H1 (cell line): ENCODE data around the gene CCDC196. TPM values are rescaled to one million over a fixed set of nuclear protein-coding genes. Genes with fewer than 3 reads are reported as not detected.

ENCODE experiments used
- CTCF ChIA-PET: fragments of 300-600 bp; sonication (Branson Sonifier 250); formaldehyde crosslinking; loops from one replicate; lab custom pipeline; 2021; ENCODE audit not compliant: partially characterized antibody; lab: Charles Lee
- POLR2A ChIA-PET: fragments of 300-600 bp; sonication (Branson Sonifier 250); formaldehyde crosslinking; loops from one replicate; lab custom pipeline; 2021; ENCODE audit warnings: inconsistent platforms; ENCODE audit not compliant: partially characterized antibody; lab: Charles Lee
- DNase-seq, 2 experiments: peaks; one replicate each; pipeline versions ENCODE4 v3.0.0 to v3.0.0-alpha.2; 2010 to 2022; ENCODE audit warnings: low spot score in 2 of 2, low read depth in 1 of 2, mixed read lengths in 1 of 2
- FAIRE-seq: peaks from 2 replicates; lab custom pipeline; 2011; peaks lifted over from hg19 to GRCh38; lab: Jason Lieb, UNC
- H2AFZ ChIP-seq: 2 replicates; pipeline ENCODE4 v1.8.1; 2012; ENCODE audit warnings: low read length, inconsistent platforms
- H2AK5ac ChIP-seq: 2 replicates; pipeline ENCODE4 v1.6.1; 2013; ENCODE audit warnings: low read depth, low read length
- H2BK120ac ChIP-seq: replicated peaks from 2 replicates; pipeline ENCODE3; 2013; ENCODE audit warnings: low read depth, low read length, inconsistent platforms
- H2BK12ac ChIP-seq: 2 replicates; pipeline ENCODE4 v1.6.1; 2013; ENCODE audit warnings: low read depth, low read length
- H2BK15ac ChIP-seq: 2 replicates; pipeline ENCODE4 v1.6.1; 2013; ENCODE audit warnings: low read length
- H2BK20ac ChIP-seq: 2 replicates; pipeline ENCODE4 v1.6.1; 2013; ENCODE audit warnings: low read length
- H2BK5ac ChIP-seq: 2 replicates; pipeline ENCODE4 v1.6.1; 2013; ENCODE audit warnings: low read depth, low read length
- H3K14ac ChIP-seq: 2 replicates; pipeline ENCODE4 v1.6.1; 2013; ENCODE audit warnings: inconsistent platforms; ENCODE audit not compliant: insufficient read length
- H3K18ac ChIP-seq: 2 replicates; pipeline ENCODE4 v1.6.1; 2013; ENCODE audit warnings: low read length; ENCODE audit errors: extremely low read depth
- H3K23ac ChIP-seq: 2 replicates; pipeline ENCODE4 v1.6.1; 2013; ENCODE audit warnings: inconsistent platforms; ENCODE audit not compliant: insufficient read length
- H3K23me2 ChIP-seq: 2 replicates; pipeline ENCODE4 v1.6.1; 2013; ENCODE audit warnings: low read depth, low read length
- H3K27ac ChIP-seq: 2 replicates; pipeline ENCODE4 v1.6.1; 2011; ENCODE audit warnings: low read depth, low read length, inconsistent platforms
- H3K27me3 ChIP-seq, 4 experiments: replicated peaks in 1 of 4; 1 replicate in 1 of 4; 2 replicates in 3 of 4; pipeline versions ENCODE4 v1.6.1 to v1.8.1; 2011 to 2013; ENCODE audit warnings: low read length in 3 of 4, mild to moderate bottlenecking in 3 of 4, inconsistent platforms in 2 of 4, mixed read lengths in 2 of 4, moderate library complexity in 1 of 4; ENCODE audit not compliant: control insufficient read depth in 3 of 4, insufficient read depth in 3 of 4; ENCODE audit errors: extremely low read depth in 1 of 4
- H3K36me3 ChIP-seq, 4 experiments: 2 replicates each; pipeline versions ENCODE4 v1.6.1 to v1.8.1; 2011 to 2013; ENCODE audit warnings: mild to moderate bottlenecking in 4 of 4, low read length in 3 of 4, moderate library complexity in 2 of 4, control low read depth in 1 of 4, inconsistent platforms in 1 of 4; ENCODE audit not compliant: insufficient read depth in 4 of 4, control insufficient read depth in 2 of 4
- H3K4ac ChIP-seq: replicated peaks from 2 replicates; pipeline ENCODE3; 2013; ENCODE audit warnings: low read length, low read depth, mixed read lengths, inconsistent platforms; ENCODE audit not compliant: insufficient read length
- H3K4me1 ChIP-seq, 4 experiments: replicated peaks in 1 of 4; 1 replicate in 1 of 4; 2 replicates in 3 of 4; pipeline versions ENCODE4 v1.6.1 to v1.8.1; 2011 to 2013; ENCODE audit warnings: low read length in 3 of 4, inconsistent platforms in 2 of 4, mixed read lengths in 1 of 4; ENCODE audit not compliant: insufficient read depth in 4 of 4, control insufficient read depth in 3 of 4
- H3K4me2 ChIP-seq, 2 experiments: 2 replicates each; pipeline versions ENCODE4 v1.6.1 to v1.8.1; 2011 to 2013; ENCODE audit warnings: low read depth in 2 of 2, low read length in 2 of 2, control low read depth in 1 of 2, inconsistent platforms in 1 of 2, mild to moderate bottlenecking in 1 of 2; ENCODE audit not compliant: insufficient read depth in 1 of 2
- H3K4me3 ChIP-seq, 4 experiments: fragments of 200-600, 300-600 bp in 1 of 4; sonication (generic), shearing (Covaris generic), sonication (Bioruptor Twin) in 1 of 4; 2 replicates each; pipeline versions ENCODE4 v1.5.1 to v1.8.1; 2011 to 2016; ENCODE audit warnings: low read length in 4 of 4, low read depth in 3 of 4, control low read depth in 2 of 4, inconsistent platforms in 2 of 4, mild to moderate bottlenecking in 2 of 4, mixed read lengths in 1 of 4, moderate library complexity in 1 of 4; ENCODE audit not compliant: insufficient read depth in 2 of 4; ENCODE audit errors: extremely low read depth in 1 of 4
- H3K56ac ChIP-seq: replicated peaks from 2 replicates; pipeline ENCODE3; 2013; ENCODE audit warnings: low read depth, mild to moderate bottlenecking, mixed read lengths, low read length, inconsistent platforms; ENCODE audit not compliant: insufficient read length
- H3K79me1 ChIP-seq: 2 replicates; pipeline ENCODE4 v1.6.1; 2013; ENCODE audit warnings: low read depth, low read length, control low read depth
- H3K79me2 ChIP-seq, 2 experiments: 2 replicates each; pipeline versions ENCODE4 v1.6.1 to v1.8.1; 2012 to 2013; ENCODE audit warnings: low read length in 2 of 2, mild to moderate bottlenecking in 2 of 2, inconsistent platforms in 1 of 2; ENCODE audit not compliant: insufficient read depth in 2 of 2, control insufficient read depth in 1 of 2
- H3K9ac ChIP-seq, 4 experiments: replicated peaks in 1 of 4; 1 replicate in 1 of 4; 2 replicates in 3 of 4; pipeline versions ENCODE4 v1.6.1 to v1.8.1; 2011 to 2013; ENCODE audit warnings: low read depth in 3 of 4, low read length in 3 of 4, control low read depth in 2 of 4, mild to moderate bottlenecking in 2 of 4, moderate library complexity in 2 of 4, inconsistent platforms in 1 of 4; ENCODE audit errors: extremely low read depth in 1 of 4
- H3K9me3 ChIP-seq, 2 experiments: 2 replicates each; pipeline versions ENCODE4 v1.6.1 to v1.8.1; 2012 to 2013; ENCODE audit warnings: mild to moderate bottlenecking in 2 of 2, moderate library complexity in 2 of 2, control low read depth in 1 of 2, inconsistent platforms in 1 of 2, low read depth in 1 of 2, low read length in 1 of 2, mixed read lengths in 1 of 2; ENCODE audit not compliant: insufficient read depth in 2 of 2
- H4K20me1 ChIP-seq, 2 experiments: replicated peaks in 1 of 2; 2 replicates each; pipeline versions ENCODE3 to v1.8.1; 2011 to 2013; ENCODE audit warnings: inconsistent platforms in 2 of 2, low read length in 2 of 2, mild to moderate bottlenecking in 1 of 2; ENCODE audit not compliant: insufficient read depth in 2 of 2, control insufficient read depth in 1 of 2
- H4K5ac ChIP-seq: 2 replicates; pipeline ENCODE4 v1.6.1; 2013; ENCODE audit warnings: low read length, low read depth, mixed read lengths, inconsistent platforms; ENCODE audit not compliant: insufficient read length
- H4K8ac ChIP-seq: 2 replicates; pipeline ENCODE4 v1.8.0; 2013; ENCODE audit warnings: mild to moderate bottlenecking, moderate library complexity, low read length, inconsistent platforms; ENCODE audit not compliant: insufficient read depth; ENCODE audit errors: extremely low read depth
- H4K91ac ChIP-seq: replicated peaks from 2 replicates; pipeline ENCODE3; 2013; ENCODE audit warnings: low read length, mixed read lengths, inconsistent platforms; ENCODE audit not compliant: insufficient read length
- POLR2AphosphoS5 ChIP-seq: IDR thresholded peaks from 2 replicates; pipeline ENCODE4 v1.6.1; 2011; ENCODE audit warnings: low read depth, low read length
- RBBP5 ChIP-seq: IDR thresholded peaks from 2 replicates; pipeline ENCODE4 v1.7.1; 2012; ENCODE audit warnings: low read depth, mild to moderate bottlenecking, inconsistent platforms, low read length, moderate library complexity, borderline replicate concordance
- SP4 ChIP-seq: IDR thresholded peaks from 2 replicates; pipeline ENCODE4 v1.6.1; 2012; ENCODE audit warnings: low read length, inconsistent platforms
- ZNF274 ChIP-seq: IDR thresholded peaks from 2 replicates; pipeline ENCODE4 v1.7.0; 2012; ENCODE audit warnings: low read length, borderline replicate concordance; ENCODE audit errors: extremely low read depth
- WGBS, 2 experiments: shearing (Covaris generic) in 1 of 2; methylation state at CpG; one replicate each; pipeline versions ENCODE4 v1.1.6 to v1.1.7; 2013 to 2015; ENCODE audit warnings: low lambda C conversion rate in 2 of 2, mixed read lengths in 2 of 2, inconsistent platforms in 1 of 2, low coverage in 1 of 2, missing lambda C conversion rate in 1 of 2; ENCODE audit not compliant: insufficient replicate concordance in 2 of 2, insufficient coverage in 1 of 2, insufficient read length in 1 of 2; ENCODE audit errors: extremely low coverage in 1 of 2, missing lambda C conversion rate in 1 of 2; 5-methylcytosine and 5-hydroxymethylcytosine counted together
- polyA plus RNA-seq, 7 experiments: library from polyadenylated mRNA; depleted of rRNA in 3 of 7; stranded (reverse) in 5 of 7; unstranded in 2 of 7; fragments of >200 nt in 5 of 7; fragments of 200-250 nt in 2 of 7; gene quantifications; 1 replicate in 5 of 7; 2 replicates in 1 of 7; 4 replicates in 1 of 7; pipeline versions ENCODE4 v1.2.1 to v1.2.3, GENCODE V29; 2011 to 2013; ENCODE audit warnings: missing spikeins in 2 of 7, mixed read lengths in 2 of 7
- total RNA-seq: library from RNA; stranded (reverse); fragmentation: NEBNext Ultra II Directional; extraction: Animal tissue kit (Norgen Biotek cat#: 25700); gene quantifications from 2 replicates; pipeline ENCODE4 v1.2.1, GENCODE V29; 2021

The CCDC196 gene
- total and polyA plus RNA-seq, 2 of the 8 experiments (the other 6 are each of a cell fraction or from before 2014, with no cell fraction given) = not detected

GRCh38 chr14:66464261-66464660 is 21.9 kb upstream of the CCDC196 start:
- Histone ChIP-seq H3K56ac (no peak overlapping the region), H3K4me1 (no peaks in the 10 kb centered on the region), H2BK5ac (no peak overlapping the region), H3K9me3 (peaks cover 4 to 7% of the 10 kb centered on the region in 2 experiments; a peak in 3 of 4 replicates), H4K8ac (no peak overlapping the region), H3K9ac (no peak overlapping the region), H2AFZ (no peak overlapping the region), H3K23ac (no peak overlapping the region), H3K27me3 (no peaks in the 10 kb centered on the region), H4K20me1 (no peaks in the 10 kb centered on the region), H3K79me2 (no peaks in the 10 kb centered on the region), H2BK20ac (no peak overlapping the region), H3K4me3 (no peak overlapping the region), H3K4me2 (no peak overlapping the region), H2BK15ac (no peak overlapping the region), H3K14ac (no peak overlapping the region), H3K36me3 (no peaks in the 10 kb centered on the region; a peak in 1 of 8 replicates), H3K23me2 (no peaks in the 10 kb centered on the region), H4K91ac (no peak overlapping the region), H3K79me1 (no peaks in the 10 kb centered on the region), H2AK5ac (no peak overlapping the region), H4K5ac (no peak overlapping the region), H2BK120ac (no peak overlapping the region), H3K27ac (no peak overlapping the region), H3K4ac (no peak overlapping the region), H3K18ac (no peak overlapping the region), H2BK12ac (no peak overlapping the region)
- FAIRE-seq = no peak
- ChIA-PET CTCF (no interaction called here), POLR2A (no interaction called here)
- WGBS, 2 experiments = 88% methylated on average over 3 of the region's 3 CpGs; no CpG with 5 or more reads in 1 of the 2 experiments
- no peak for DNase-seq
- TF ChIP-seq SP4 (no peak), POLR2AphosphoS5 (no peak), ZNF274 (no peak), RBBP5 (no peak)
